HT1080 (cell line): ENCODE data around the gene ITLN1. TPM values are rescaled to one million over a fixed set of nuclear protein-coding genes. Genes with fewer than 3 reads are reported as not detected.
"Not testable (repeated sequence)": the region's sequence is repeated elsewhere in the genome, so short reads cannot be mapped to it uniquely, and the experiment has no call there.

Experiments
- DNase-seq: peaks from one replicate; pipeline ENCODE4 v3.0.0-alpha.2; 2015; ENCODE audit warnings: low read depth
- total RNA-seq: library from RNA; depleted of rRNA; stranded (reverse); fragments of >200 nt; shearing (Covaris generic); gene quantifications from 2 replicates; pipeline ENCODE4 v1.2.3, GENCODE V29; 2014

Gene ITLN1
- total RNA-seq, 1 experiment from 2014 or later = not detected

GRCh38 chr1:160883581-160884513, 1.1 kb downstream of the ITLN1 start:
- no peak for DNase-seq

GRCh38 chr1:160882582-160882981, 2.4 kb downstream of the ITLN1 start:
- no peak for DNase-seq

- DNase-seq = not testable (repeated sequence)
Observed at GRCh38 chr1:160881264-160881663, 3.7 kb downstream of the ITLN1 start.

GRCh38 chr1:160880216-160880615, 4.8 kb downstream of the ITLN1 start:
- DNase-seq = no peak

GRCh38 chr1:160879056-160879455, 5.9 kb downstream of the ITLN1 start:
- peak; percentile 27 for DNase-seq

- no peak for DNase-seq
Observed at GRCh38 chr1:160877221-160877620, 7.8 kb downstream of the ITLN1 start.

GRCh38 chr1:160876311-160876710, 8.7 kb downstream of the ITLN1 start:
- no peak for DNase-seq

- DNase-seq = not testable (repeated sequence)
Observed at GRCh38 chr1:160875591-160875990, 9.4 kb downstream of the ITLN1 start.

- DNase-seq = no peak
Observed at GRCh38 chr1:160874935-160875334, 10.0 kb downstream of the ITLN1 start.

GRCh38 chr1:160868141-160868540, 16.8 kb downstream of the ITLN1 start:
- no peak for DNase-seq

GRCh38 chr1:160867651-160868050, 17.3 kb downstream of the ITLN1 start:
- peak; percentile 54 for DNase-seq

- DNase-seq = no peak
Observed at GRCh38 chr1:160866695-160867260, 18.2 kb downstream of the ITLN1 start.

- DNase-seq = no peak
Observed at GRCh38 chr1:160866001-160866694, 18.8 kb downstream of the ITLN1 start.

GRCh38 chr1:160865337-160865736, 19.6 kb downstream of the ITLN1 start:
- no peak for DNase-seq

GRCh38 chr1:160864173-160864572, 20.8 kb downstream of the ITLN1 start:
- no peak for DNase-seq

GRCh38 chr1:160863774-160864131, 21.2 kb downstream of the ITLN1 start:
- no peak for DNase-seq

GRCh38 chr1:160863061-160863773, 21.8 kb downstream of the ITLN1 start:
- DNase-seq = no peak

GRCh38 chr1:160862203-160863060, 22.5 kb downstream of the ITLN1 start, which contains the start of gene CD244:
Gene CD244, minus strand, starts transcription at chr1:160862887. Its CDS starts 210 bp downstream, at chr1:160862677.
- peak; percentile 47 for DNase-seq

GRCh38 chr1:160860840-160861505, 24.0 kb downstream of the ITLN1 start:
- no peak for DNase-seq

- no peak for DNase-seq
Observed at GRCh38 chr1:160859166-160859565, 25.8 kb downstream of the ITLN1 start.
